ENCODE data around the gene GHRHR.

Gene GHRHR

GRCh38 chr7:31020652-31021051 lies 56.9 kb downstream of the GHRHR start:
- DNase-seq (ENCODE audit: low read depth) = no peak

DNA sequence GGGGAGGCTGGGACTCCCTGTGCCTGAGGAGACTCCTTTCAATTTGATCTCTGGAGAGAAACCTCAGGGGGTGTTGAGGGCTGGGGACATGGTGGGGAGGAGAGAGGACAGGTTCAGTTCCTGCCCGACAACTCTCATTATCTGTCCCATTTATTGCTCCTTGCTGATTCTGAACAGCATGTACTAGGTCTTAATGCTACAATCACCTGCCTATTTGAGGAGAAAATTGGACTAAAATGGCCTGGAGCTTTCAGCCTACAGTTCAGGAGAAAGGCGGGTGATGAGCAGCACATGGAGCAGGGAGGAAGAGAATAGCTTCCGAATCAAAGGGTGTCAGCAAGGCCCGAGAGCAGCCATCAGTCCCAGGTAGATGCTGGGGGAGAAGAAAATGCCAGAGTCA lies 58.4 kb downstream of the GHRHR start:
- no peak for TF ChIP-seq CTCF (IDR thresholded peaks at IDR 0.05; ENCODE audit: insufficient read depth, low read depth, low read length, missing control alignments)
- no peak overlapping the region for H3K4me3 ChIP-seq (ENCODE audit: low read depth, low read length)
- no peak for DNase-seq (ENCODE audit: low read depth)

More at GRCh38 chr7:31020652-31021051, 56.9 kb downstream of the GHRHR start:
- H3K4me3 ChIP-seq (ENCODE audit: low read depth, low read length) = no peak overlapping the region
- TF ChIP-seq CTCF (IDR thresholded peaks at IDR 0.05; ENCODE audit: insufficient read depth, low read depth, low read length, missing control alignments) = no peak

- no peak for TF ChIP-seq CTCF (IDR thresholded peaks at IDR 0.05; ENCODE audit: insufficient read depth, low read depth, low read length, missing control alignments)
- no peak overlapping the region for H3K4me3 ChIP-seq (ENCODE audit: low read depth, low read length)
- no peak for DNase-seq (ENCODE audit: low read depth)
These were observed 59.0 kb downstream of the GHRHR start for GRCh38 chr7:31022726-31023125.

DNA sequence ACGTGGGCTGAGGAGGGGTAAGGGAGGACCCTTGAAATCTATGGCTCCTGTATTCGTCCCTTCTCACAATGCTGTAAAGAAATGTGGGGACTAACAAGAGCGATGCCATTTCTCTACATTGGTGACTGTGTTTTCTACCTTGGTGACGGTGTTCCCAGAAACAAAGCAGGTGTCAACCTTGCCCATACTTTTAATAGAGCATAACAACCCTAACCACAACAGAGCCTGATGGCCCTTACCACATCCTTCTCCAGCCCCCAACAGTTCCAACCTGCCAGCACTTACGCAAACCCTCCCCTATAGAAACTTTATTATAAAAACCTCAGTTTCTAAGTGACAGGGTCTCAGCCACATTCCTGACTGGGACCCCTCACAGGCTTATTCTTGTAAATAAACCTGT lies 60.1 kb downstream of the GHRHR start:
- no peak for TF ChIP-seq CTCF (IDR thresholded peaks at IDR 0.05; ENCODE audit: insufficient read depth, low read depth, low read length, missing control alignments)
- DNase-seq (ENCODE audit: low read depth) = peak; percentile 52
- no peak overlapping the region for H3K4me3 ChIP-seq (ENCODE audit: low read depth, low read length)

- DNase-seq (ENCODE audit: low read depth) = peak; percentile 57
- TF ChIP-seq CTCF (IDR thresholded peaks at IDR 0.05; ENCODE audit: insufficient read depth, low read depth, low read length, missing control alignments) = no peak
- H3K4me3 ChIP-seq (ENCODE audit: low read depth, low read length) = no peak overlapping the region
These were observed 63.6 kb downstream of the GHRHR start for GRCh38 chr7:31027161-31027965.

DNA sequence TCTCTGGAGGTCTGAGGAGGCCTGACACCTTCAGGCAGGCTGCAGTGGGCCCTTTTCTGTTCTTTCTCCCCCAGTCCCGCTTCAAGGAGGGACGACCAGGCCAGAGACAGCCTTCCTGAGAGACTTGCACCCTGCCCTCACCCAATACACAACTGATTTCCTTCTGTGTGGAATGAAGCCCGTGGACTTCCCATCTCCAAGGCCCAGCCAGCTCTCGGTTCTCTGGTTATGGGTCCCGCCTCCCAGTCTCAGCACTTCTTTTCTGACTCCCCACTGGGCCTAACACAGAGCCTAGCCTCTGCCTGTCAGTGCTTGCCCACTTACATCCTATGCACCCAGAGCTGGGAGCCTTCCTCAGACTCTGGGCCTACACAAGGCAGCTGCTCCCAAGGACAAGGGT lies 64.3 kb downstream of the GHRHR start:
- TF ChIP-seq CTCF (IDR thresholded peaks at IDR 0.05; ENCODE audit: insufficient read depth, low read depth, low read length, missing control alignments) = no peak
- no peak for DNase-seq (ENCODE audit: low read depth)
- no peak overlapping the region for H3K4me3 ChIP-seq (ENCODE audit: low read depth, low read length)
